Neural cell (in vitro differentiated cells): ENCODE data around the gene FADS1.

Experiments used
- CTCF ChIP-seq: fragments of 450-650 bp; IDR thresholded peaks from 2 replicates; pipeline ENCODE4 v1.5.1; 2014; ENCODE audit warnings: antibody characterized with exemption, mild to moderate bottlenecking, moderate library complexity; ENCODE audit not compliant: poor library complexity, severe bottlenecking
- EZH2 ChIP-seq: fragments of 200-600, 300-800 bp; shearing (Covaris generic), sonication (generic); IDR thresholded peaks from 2 replicates; pipeline ENCODE4 v1.6.1; 2014; ENCODE audit warnings: antibody characterized with exemption, low read length, borderline replicate concordance, mild to moderate bottlenecking; ENCODE audit not compliant: insufficient read depth, poor library complexity, severe bottlenecking
- POLR2AphosphoS5 ChIP-seq: IDR thresholded peaks from 2 replicates; pipeline ENCODE4 v1.6.1; 2012
- TAF1 ChIP-seq: IDR thresholded peaks from 2 replicates; pipeline ENCODE4 v1.6.1; 2012; ENCODE audit warnings: low read depth

GRCh38 chr11:61815790-61816735 lies 740 bp downstream of the FADS1 start:
- TF ChIP-seq TAF1: peak; percentile 44
- TF ChIP-seq CTCF: no peak
- TF ChIP-seq EZH2: no peak
- no peak for TF ChIP-seq POLR2AphosphoS5
